K562 (cell line): ENCODE results near the gene OAT. TPM values are rescaled to one million over a fixed set of nuclear protein-coding genes. Genes with fewer than 3 reads are reported as not detected.

Source experiments
- ATAC-seq: fragments of 200-7000 bp; cut with Tn5 transposase; 3 replicates; pipeline ENCODE4 v1.9.1; 2020; ENCODE audit warnings: moderate library complexity
- BruUV-seq: library from RNA; stranded (reverse); fragments of 400-500 nt; replicated peaks from 2 replicates; lab custom pipeline; 2021; lab: Mats Ljungman, UMichigan
- CTCF ChIA-PET: fragments of 300-600 bp; formaldehyde crosslinking; extraction: SDS; loops from one replicate; lab custom pipeline; 2021; ENCODE audit warnings: low intra/inter-chr PET ratio; lab: Yijun Ruan, JAX
- POLR2A ChIA-PET: fragments of 300-600, 350-650 bp; sonication (Branson Sonifier 250); formaldehyde crosslinking; extraction: SDS; loops from one replicate; lab custom pipeline; 2021; ENCODE audit warnings: antibody characterized with exemption, inconsistent platforms; lab: Yijun Ruan, JAX
- DNase-seq, 4 experiments: peaks; one replicate each; pipeline versions ENCODE4 v3.0.0 to v3.0.0-alpha.2; 2011 to 2018; ENCODE audit warnings: low spot score in 3 of 4, mixed read lengths in 3 of 4; ENCODE audit errors: extremely low read depth in 1 of 4
- FAIRE-seq: peaks from 2 replicates; lab custom pipeline; 2011; peaks lifted over from hg19 to GRCh38; lab: Jason Lieb, UNC
- H2AFZ ChIP-seq: 2 replicates; pipeline ENCODE4 v1.6.0; 2011; ENCODE audit warnings: low read depth, low read length, control low read depth, inconsistent platforms
- H3K27ac ChIP-seq: fragments of 200-600 bp; 3 replicates; pipeline ENCODE4 v1.8.0; 2011; ENCODE audit warnings: low read depth, mild to moderate bottlenecking, control low read depth, inconsistent platforms, low read length, moderate library complexity, mixed read lengths; ENCODE audit errors: extremely low read depth
- H3K27me3 ChIP-seq, 2 experiments: fragments of 300-600 bp in 1 of 2; 2 replicates in 1 of 2; 3 replicates in 1 of 2; pipeline versions ENCODE4 v1.6.0 to v1.8.0; 2011; ENCODE audit warnings: inconsistent platforms in 2 of 2, low read length in 2 of 2, mild to moderate bottlenecking in 1 of 2, mixed read lengths in 1 of 2, moderate library complexity in 1 of 2; ENCODE audit not compliant: control insufficient read depth in 2 of 2, insufficient read depth in 2 of 2
- H3K36me3 ChIP-seq: fragments of 300-600 bp; 3 replicates; pipeline ENCODE4 v1.8.0; 2011; ENCODE audit warnings: mild to moderate bottlenecking, low read length, inconsistent platforms; ENCODE audit not compliant: control insufficient read depth, insufficient read depth
- H3K4me1 ChIP-seq, 2 experiments: fragments of 200-600 bp in 1 of 2; replicated peaks in 1 of 2; 2 replicates in 1 of 2; 3 replicates in 1 of 2; pipeline versions ENCODE4 v1.5.1 to v1.8.0; 2011; ENCODE audit warnings: inconsistent platforms in 2 of 2, low read length in 2 of 2, mild to moderate bottlenecking in 1 of 2, mixed read lengths in 1 of 2, moderate library complexity in 1 of 2; ENCODE audit not compliant: control insufficient read depth in 2 of 2, insufficient read depth in 2 of 2
- H3K4me2 ChIP-seq: 2 replicates; pipeline ENCODE4 v1.6.1; 2011; ENCODE audit warnings: low read length, control low read depth, inconsistent platforms, mixed read lengths; ENCODE audit not compliant: insufficient read depth
- H3K4me3 ChIP-seq: fragments of 200-600 bp; sonication (generic), shearing (Covaris generic); 2 replicates; pipeline ENCODE4 v1.5.1; 2016; ENCODE audit warnings: control low read depth, inconsistent platforms
- H3K79me2 ChIP-seq: fragments of 200-600 bp; 3 replicates; pipeline ENCODE4 v1.8.0; 2011; ENCODE audit warnings: low read length, inconsistent platforms; ENCODE audit not compliant: control insufficient read depth, insufficient read depth
- H3K9ac ChIP-seq, 2 experiments: 2 replicates each; pipeline versions ENCODE4 v1.6.0 to v1.6.1; 2011; ENCODE audit warnings: low read depth in 2 of 2, low read length in 2 of 2, control low read depth in 1 of 2, inconsistent platforms in 1 of 2, mild to moderate bottlenecking in 1 of 2, mixed read lengths in 1 of 2; ENCODE audit not compliant: insufficient read depth in 1 of 2
- H3K9me1 ChIP-seq: one replicate; pipeline ENCODE4 v1.6.0; 2011; ENCODE audit warnings: inconsistent platforms, mild to moderate bottlenecking, low read length, moderate library complexity; ENCODE audit not compliant: control insufficient read depth, insufficient read depth
- H3K9me3 ChIP-seq: replicated peaks from 2 replicates; pipeline ENCODE4 v1.5.1; 2011; ENCODE audit warnings: low read depth, low read length, inconsistent platforms; ENCODE audit not compliant: control insufficient read depth, insufficient read depth
- H4K20me1 ChIP-seq: replicated peaks from 2 replicates; pipeline ENCODE4 v1.6.1; 2011; ENCODE audit warnings: low read length, inconsistent platforms, mixed read lengths; ENCODE audit not compliant: control insufficient read depth, insufficient read depth
- CTBP1 ChIP-seq: fragments of 450-650 bp; IDR thresholded peaks from 2 replicates; pipeline ENCODE4 v1.6.1; 2016; ENCODE audit warnings: borderline replicate concordance
- CTCF ChIP-seq, 3 experiments: IDR thresholded peaks in 2 of 3; conservative IDR thresholded peaks in 1 of 3; 2 replicates each; pipeline ENCODE4 v1.5.1; 2011 to 2012; ENCODE audit warnings: low read length in 3 of 3, mild to moderate bottlenecking in 3 of 3, control low read depth in 2 of 3, improper control_type of control experiment in 1 of 3, inconsistent platforms in 1 of 3, low read depth in 1 of 3, mixed read lengths in 1 of 3, moderate library complexity in 1 of 3; ENCODE audit not compliant: insufficient read depth in 2 of 3
- L3MBTL2 ChIP-seq: fragments of 450-650 bp; IDR thresholded peaks from 2 replicates; pipeline ENCODE4 v1.6.1; 2016; ENCODE audit warnings: mild to moderate bottlenecking, moderate library complexity
- MAFK ChIP-seq: IDR thresholded peaks from 2 replicates; pipeline ENCODE4 v1.6.1; 2011; ENCODE audit warnings: low read length, improper control_type of control experiment
- PCBP2 ChIP-seq: fragments of 200-400 bp; formaldehyde crosslinking; IDR thresholded peaks from 2 replicates; pipeline ENCODE4 v1.6.1; 2018; ENCODE audit warnings: low read length, low read depth, mild to moderate bottlenecking, moderate library complexity; ENCODE audit not compliant: poor library complexity, severe bottlenecking
- RAD21 ChIP-seq, 2 experiments: fragments of 250-450 bp in 1 of 2; fragments of 450-650 bp in 1 of 2; sonication (Bioruptor Pico) in 1 of 2; formaldehyde crosslinking in 1 of 2; IDR thresholded peaks in 1 of 2; conservative IDR thresholded peaks in 1 of 2; 2 replicates each; pipeline versions ENCODE4 v1.4.0 to v1.8.0; 2020 to 2022; ENCODE audit warnings: mild to moderate bottlenecking in 2 of 2, moderate library complexity in 1 of 2
- RB1 ChIP-seq: fragments of 450-650 bp; IDR thresholded peaks from 2 replicates; pipeline ENCODE4 v1.6.1; 2017; ENCODE audit warnings: low read depth, mild to moderate bottlenecking
- RHOXF2B ChIP-seq: fragments of 250-450 bp; sonication (Bioruptor Pico); conservative IDR thresholded peaks from 2 replicates; pipeline ENCODE4 v1.5.1; 2021
- TFAP4 ChIP-seq: sonication (generic); formaldehyde crosslinking; IDR thresholded peaks from 2 replicates; pipeline ENCODE4 v1.8.0; 2022; ENCODE audit warnings: missing genetic modification reagents, mild to moderate bottlenecking, moderate library complexity, borderline replicate concordance
- VEZF1 ChIP-seq: fragments of 200-800 bp; sonication (Bioruptor generic); IDR thresholded peaks from 2 replicates; pipeline ENCODE4 v1.6.1; 2017; ENCODE audit warnings: missing genetic modification characterization, missing compliant biosample characterization
- ZFX ChIP-seq: sonication (generic); formaldehyde crosslinking; IDR thresholded peaks from 2 replicates; pipeline ENCODE4 v1.8.0; 2022; ENCODE audit warnings: mild to moderate bottlenecking, missing genetic modification reagents, moderate library complexity
- ZNF277 ChIP-seq: fragments of 250-450 bp; sonication (Bioruptor Pico); IDR thresholded peaks from 2 replicates; pipeline ENCODE4 v1.8.0; 2022; ENCODE audit warnings: inconsistent platforms, mild to moderate bottlenecking, moderate library complexity, borderline replicate concordance
- ZNF668 ChIP-seq: fragments of 250-450 bp; sonication (Bioruptor Pico); IDR thresholded peaks from 2 replicates; pipeline ENCODE4 v1.8.0; 2022; ENCODE audit warnings: mild to moderate bottlenecking, inconsistent platforms
- ZNF79 ChIP-seq: fragments of 250-450 bp; sonication (Bioruptor Pico); IDR thresholded peaks from 2 replicates; pipeline ENCODE4 v1.4.0; 2020; ENCODE audit warnings: low read depth, mild to moderate bottlenecking, moderate library complexity
- WGBS: fragments of 100-300 bp; shearing (Covaris generic); methylation state at CpG from one replicate; pipeline ENCODE4 v1.1.6; 2016; ENCODE audit warnings: low coverage, mixed read lengths; ENCODE audit not compliant: insufficient coverage; ENCODE audit errors: missing lambda C conversion rate; 5-methylcytosine and 5-hydroxymethylcytosine counted together
- in situ Hi-C: fragments of 300-500 bp; cut with MboI; formaldehyde crosslinking; loops from 4 replicates; pipeline ENCODE4 v1.15.0; 2018; ENCODE audit warnings: inconsistent platforms, mixed read lengths
- intact Hi-C: fragments of 100-400 bp; cut with micrococcal nuclease; formaldehyde crosslinking; loops from 2 replicates; pipeline ENCODE4 v1.14.2; 2022
- polyA plus RNA-seq, 8 experiments: library from polyadenylated mRNA; depleted of rRNA in 4 of 8; stranded (reverse) in 5 of 8; unstranded in 3 of 8; fragments of >200 nt; fragmentation: Nextera tagmentation in 2 of 8; fragmentation: Illumina TruSeq in 1 of 8; extraction: Ambion mirVana in 2 of 8; extraction: Trizol in 1 of 8; gene quantifications; 2 replicates each; pipeline versions ENCODE4 v1.2.1 to v1.2.3, GENCODE V29; 2011 to 2014; ENCODE audit warnings: inconsistent platforms in 1 of 8, missing spikeins in 1 of 8
- total RNA-seq, 7 experiments: library from RNA; depleted of rRNA in 6 of 7; stranded (reverse); fragments of >200 nt in 6 of 7; fragmentation: Illumina TruSeq in 2 of 7; extraction: Trizol in 2 of 7; gene quantifications; 2 replicates each; pipeline versions ENCODE4 v1.2.1 to v1.2.3, GENCODE V29; 2011 to 2021; ENCODE audit warnings: low replicate concordance in 1 of 7

The OAT gene
- total and polyA plus RNA-seq, 9 of the 15 experiments (the other 6 are each of a cell fraction or from before 2014, with no cell fraction given), result 100 to 312 (median 163) TPM

- BruUV-seq, result no TSS peak
- Histone ChIP-seq H4K20me1 (0 out of 2 replicates have a peak, but pooled peaks cover 3% of the 10 kb centered on the region), H3K4me2 (peak overlapping the region; percentile 63), H3K9ac (peak overlapping the region; percentile 49 to 81), H3K79me2 (no peaks in the 10 kb centered on the region), H2AFZ (peak overlapping the region; percentile 97), H3K4me3 (peak overlapping the region; percentile 21; the same call in 1 of the 2 replicates), H3K9me1 (no peaks in the 10 kb centered on the region), H3K9me3 (no peaks in the 10 kb centered on the region), H3K27ac (no peak overlapping the region), H3K4me1 (peaks cover 4 to 16% of the 10 kb centered on the region in 2 experiments; a peak in 4 of 5 replicates), H3K27me3 (peaks cover 0 to 25% of the 10 kb centered on the region in 2 experiments; a peak in 3 of 5 replicates), H3K36me3 (no peaks in the 10 kb centered on the region)
- ChIA-PET POLR2A (interaction anchor here (0.6 to 1.2 kb wide), 2 partner anchors 10 to 18 kb away, joined by 3 to 5 read pairs; no protein-coding TSS in a partner anchor), CTCF (interaction anchor here (0.7 to 3.0 kb wide), 3 partner anchors 76 to 394 kb away, joined by 3 to 26 read pairs (median 3); no protein-coding TSS in a partner anchor)
- FAIRE-seq (peak; percentile 74), ATAC-seq (peak; percentile 99), DNase-seq (peak; percentile 87 to 99 (median 98))
- 10% methylated on average over 34 of the region's 74 CpGs for WGBS
- in situ Hi-C loops (loop anchor here (25.0 kb wide), 1 partner anchor 802 kb away; no protein-coding TSS in a partner anchor), intact Hi-C loops (loop anchor here (1.0 to 10.0 kb wide), 2 partner anchors 134 to 395 kb away; no protein-coding TSS in a partner anchor)
- TF ChIP-seq MAFK, result no peak
- no peak for TF ChIP-seq ZNF277
- TF ChIP-seq TFAP4 (CRISPR knock-in tag), result peak; percentile 56
- no peak for TF ChIP-seq ZNF79 (CRISPR knock-in tag)
- no peak for TF ChIP-seq ZNF668 (CRISPR knock-in tag)
- 0 out of 2 replicates have a peak, but pooled peaks have one; percentile 69 for TF ChIP-seq RB1
- TF ChIP-seq L3MBTL2, result peak; percentile 48
- no peak for TF ChIP-seq RHOXF2B (CRISPR knock-in tag)
- TF ChIP-seq PCBP2, result no peak
- TF ChIP-seq CTCF (IDR thresholded peaks at IDR 0.05 in 2 of 3, conservative IDR thresholded peaks at IDR 0.05 in 1 of 3; ENCODE audit: insufficient read depth in 2 of 3, low read depth in 1 of 3, low read length in 3 of 3), result peak; percentile 70 to 90 (median 87)
- TF ChIP-seq CTBP1, result peak; percentile 18; the same call in 1 of the 2 replicates
- peak; percentile 63 for TF ChIP-seq VEZF1
- peak; percentile 44; the same call in 1 of the 2 replicates for TF ChIP-seq ZFX (CRISPR knock-in tag)
- peak; percentile 90 to 92 for TF ChIP-seq RAD21 (CRISPR knock-in tag; conservative IDR thresholded peaks at IDR 0.05 in 1 of 2, IDR thresholded peaks at IDR 0.05 in 1 of 2)
Observed at GRCh38 chr10:124388823-124389612, 29.7 kb downstream of the OAT start.
